NCI-H69 (cell line): ENCODE results near the gene NT5DC1.

Source experiments
- DNase-seq: peaks from one replicate; lab custom pipeline; 2025; lab: John Stamatoyannopoulos, UW

The NT5DC1 gene

GRCh38 chr6:116244284-116244683 lies 143.6 kb downstream of the NT5DC1 start:
- DNase-seq: peak; percentile 79

- DNase-seq: no peak
Observed at GRCh38 chr6:116246089-116246488, 145.4 kb downstream of the NT5DC1 start.

GRCh38 chr6:116247285-116247684 lies 146.6 kb downstream of the NT5DC1 start:
- no peak for DNase-seq

- DNase-seq: no peak
Observed at GRCh38 chr6:116248577-116248976, 147.9 kb downstream of the NT5DC1 start.

- DNase-seq: no peak
Observed at GRCh38 chr6:116251568-116252384, 151.1 kb downstream of the NT5DC1 start.

GRCh38 chr6:116253188-116253504 lies 152.5 kb downstream of the NT5DC1 start:
- DNase-seq: no peak

GRCh38 chr6:116253505-116254296 lies 153.0 kb downstream of the NT5DC1 start, which contains the start of gene TSPYL4:
TSS of gene TSPYL4 (minus strand) at chr6:116254075. CDS start at chr6:116254008, 67 bp downstream.
- peak; percentile 96 for DNase-seq

GRCh38 chr6:116254297-116255056 lies 153.8 kb downstream of the NT5DC1 start:
- DNase-seq: peak; percentile 5

GRCh38 chr6:116255246-116255800 lies 154.7 kb downstream of the NT5DC1 start:
- DNase-seq: peak; percentile 41

GRCh38 chr6:116256694-116257093 lies 156.0 kb downstream of the NT5DC1 start:
- DNase-seq: no peak

GRCh38 chr6:116258520-116258919 lies 157.9 kb downstream of the NT5DC1 start:
- no peak for DNase-seq

- DNase-seq: no peak
Observed at GRCh38 chr6:116263353-116263752, 162.7 kb downstream of the NT5DC1 start.

GRCh38 chr6:116265041-116265829 lies 164.6 kb downstream of the NT5DC1 start:
- peak; percentile 95 for DNase-seq

GRCh38 chr6:116266803-116267202 lies 166.2 kb downstream of the NT5DC1 start:
- DNase-seq: no peak

- DNase-seq: no peak
Observed at GRCh38 chr6:116267836-116268588, 167.4 kb downstream of the NT5DC1 start.

GRCh38 chr6:116268589-116269293 lies 168.1 kb downstream of the NT5DC1 start:
- peak; percentile 83 for DNase-seq

GRCh38 chr6:116271149-116271708 lies 170.6 kb downstream of the NT5DC1 start:
- no peak for DNase-seq

GRCh38 chr6:116277124-116277523 lies 176.5 kb downstream of the NT5DC1 start:
- DNase-seq: no peak

- peak; percentile 22 for DNase-seq
Observed at GRCh38 chr6:116278481-116278829, 177.8 kb downstream of the NT5DC1 start.

GRCh38 chr6:116278854-116279231 lies 178.2 kb downstream of the NT5DC1 start:
- DNase-seq: peak; percentile 61
